GM18508 (cell line): ENCODE results near the gene LZTS2.
"Not testable (repeated sequence)": the region's sequence is repeated elsewhere in the genome, so short reads cannot be mapped to it uniquely, and the experiment has no call there.

Experiments
- ATAC-seq: cut with Tn5 transposase; IDR thresholded peaks from one replicate; pipeline ENCODE4 v1.9.1; 2021; ENCODE audit warnings: moderate number of reproducible peaks; ENCODE audit not compliant: insufficient read depth, unreplicated experiment

The LZTS2 gene

DNA sequence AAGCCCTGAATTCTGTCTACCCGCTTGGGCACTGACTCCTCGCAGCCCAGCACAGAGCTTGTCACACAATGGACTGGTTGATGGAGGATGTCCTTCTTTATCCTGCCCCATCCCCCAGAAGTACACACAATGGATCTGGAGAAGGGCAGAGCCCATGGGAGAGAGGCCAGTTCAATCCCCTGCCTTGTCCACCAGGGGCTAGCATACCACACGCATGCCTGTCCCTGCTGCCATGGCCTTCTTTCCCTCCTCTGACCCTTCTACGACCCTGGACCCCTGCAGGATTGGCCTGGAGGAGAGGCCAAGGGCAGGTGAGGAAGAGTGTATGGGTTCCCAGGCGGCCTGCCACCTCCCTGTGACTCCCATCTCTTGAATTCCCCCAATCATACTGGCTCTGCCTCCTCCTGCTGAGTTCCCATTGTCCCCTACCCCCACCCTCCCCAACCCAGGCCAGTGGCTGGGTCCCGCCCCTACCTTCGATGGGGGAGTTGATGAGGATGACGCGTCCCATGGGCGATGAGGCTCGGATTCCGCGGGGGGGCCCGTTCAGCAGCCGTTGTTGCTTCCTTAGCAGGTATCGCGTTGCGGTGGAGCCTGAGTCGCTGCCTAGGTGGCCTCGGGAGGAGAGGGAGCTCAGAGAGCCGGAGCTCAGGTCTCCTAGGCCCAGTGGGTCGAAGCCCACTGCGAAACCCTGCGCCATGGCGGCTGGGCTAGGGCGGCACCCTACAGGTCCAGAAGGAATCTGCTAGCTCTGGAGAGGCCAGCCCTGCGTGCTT, 30.1 kb downstream of the LZTS2 start:
- ATAC-seq: no peak

DNA sequence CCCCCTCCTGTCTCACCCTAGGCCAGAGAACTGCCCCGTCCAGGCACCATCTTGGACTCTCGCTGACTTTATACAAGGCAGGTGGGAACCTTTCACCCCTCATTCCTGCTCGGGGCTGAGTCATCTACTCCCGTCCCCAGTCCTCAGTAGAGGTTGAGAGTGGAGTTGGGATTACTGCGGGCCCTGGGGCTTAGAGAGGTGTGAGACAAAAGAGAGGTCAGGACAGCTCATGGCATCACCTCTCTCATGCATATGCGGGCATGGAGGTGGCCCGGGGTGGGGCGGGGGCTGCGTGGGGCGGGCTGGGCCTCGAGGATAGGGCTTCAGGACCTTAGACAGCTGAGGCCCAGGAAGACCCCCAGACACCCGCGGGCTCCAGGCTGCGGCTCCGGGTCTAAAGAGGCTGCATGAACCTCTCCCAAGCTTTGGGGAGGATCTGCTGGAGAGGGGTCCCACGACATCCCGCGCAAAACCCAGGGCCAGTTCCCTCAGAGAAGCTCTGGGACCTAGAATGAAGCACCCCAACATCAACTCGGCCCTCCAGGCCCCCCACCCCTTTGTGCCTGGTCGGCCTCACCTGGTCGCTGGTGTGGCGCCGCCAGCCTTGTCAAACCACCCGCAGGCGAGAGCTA, 31.0 kb downstream of the LZTS2 start:
- no peak for ATAC-seq

DNA sequence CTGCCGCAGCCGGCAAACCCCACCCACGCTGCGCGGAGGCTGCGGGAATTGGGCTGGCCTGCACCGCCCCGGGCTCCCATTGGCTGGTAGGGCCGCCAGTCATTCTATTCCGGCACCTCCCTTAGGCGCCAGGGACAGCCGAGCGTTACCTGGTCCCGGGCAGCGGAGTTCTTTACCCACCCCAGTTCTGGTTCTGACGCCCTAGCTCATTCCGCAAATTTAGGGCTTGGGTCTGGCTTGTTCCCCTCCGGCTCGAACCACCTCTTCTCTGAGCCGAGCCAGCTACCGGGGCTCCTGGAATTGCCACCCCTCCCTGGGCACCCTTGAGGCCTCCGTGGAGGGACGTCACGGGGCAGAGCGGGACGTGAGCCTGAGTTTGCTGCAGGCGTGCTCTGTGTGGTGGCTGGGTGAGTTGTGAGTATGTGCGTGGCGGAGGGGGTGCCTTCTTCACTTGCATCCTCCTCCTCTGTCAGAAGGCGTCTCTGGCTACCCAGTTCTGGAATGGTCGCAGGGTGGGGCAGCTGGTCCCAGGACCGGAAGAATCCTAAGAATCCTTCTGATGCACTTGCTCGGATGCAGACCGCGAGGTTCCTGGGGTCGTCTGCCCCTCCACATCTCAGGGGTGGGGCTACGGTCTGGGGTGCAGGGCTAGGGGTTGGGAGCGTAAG, 31.7 kb downstream of the LZTS2 start, which contains the start of the genes PDZD7 and SFXN3:
PDZD7 (minus strand) TSS at position 2 of the 668 bp plus-strand sequence. CDS start 910 bp downstream, outside the sequence.
SFXN3 (plus strand) TSS at position 107 of the 668 bp plus-strand sequence. CDS start 3,461 bp downstream, outside the sequence.
- no peak for ATAC-seq

DNA sequence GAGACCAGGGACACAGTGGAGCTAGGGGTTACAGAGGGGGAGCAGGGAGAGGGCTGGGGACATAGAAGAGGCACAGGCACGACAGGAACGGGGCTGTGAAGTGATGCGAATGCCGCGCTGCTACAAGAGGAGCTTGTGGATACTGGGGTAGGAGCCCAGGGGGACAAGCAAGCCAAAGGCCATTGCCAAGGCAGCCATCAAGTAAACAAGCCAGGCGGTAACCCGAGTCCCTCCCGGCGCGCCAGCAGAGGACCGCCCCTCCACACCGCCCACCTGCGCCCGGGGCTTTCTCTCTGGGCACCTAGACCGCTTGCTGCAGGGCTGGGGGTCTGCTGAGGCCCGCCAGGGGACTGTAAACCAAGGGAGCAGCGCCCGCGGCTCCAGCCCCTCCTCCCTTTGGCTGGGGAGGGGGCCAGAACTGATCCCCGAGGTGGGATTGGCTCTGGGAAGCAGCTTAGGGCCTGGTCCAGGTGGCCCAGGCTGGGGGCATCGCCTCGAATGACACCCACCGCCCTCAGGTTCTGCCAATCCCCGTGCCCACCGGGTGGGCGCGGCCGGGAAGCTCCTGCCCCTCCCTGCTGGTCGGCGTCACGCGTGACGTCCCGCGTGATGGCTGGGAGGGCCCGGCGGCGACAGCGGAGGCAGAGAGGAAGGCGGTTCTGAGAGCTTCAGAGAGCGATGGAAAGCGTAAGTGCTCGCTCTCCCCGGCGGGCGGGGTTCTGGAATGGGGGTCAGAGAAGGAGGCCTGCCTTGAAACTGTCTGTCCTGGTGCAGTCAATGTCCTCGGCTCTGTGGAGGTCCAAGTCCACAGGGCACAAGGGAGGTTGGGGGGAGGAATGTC, 32.4 kb downstream of the LZTS2 start:
- no peak for ATAC-seq

DNA sequence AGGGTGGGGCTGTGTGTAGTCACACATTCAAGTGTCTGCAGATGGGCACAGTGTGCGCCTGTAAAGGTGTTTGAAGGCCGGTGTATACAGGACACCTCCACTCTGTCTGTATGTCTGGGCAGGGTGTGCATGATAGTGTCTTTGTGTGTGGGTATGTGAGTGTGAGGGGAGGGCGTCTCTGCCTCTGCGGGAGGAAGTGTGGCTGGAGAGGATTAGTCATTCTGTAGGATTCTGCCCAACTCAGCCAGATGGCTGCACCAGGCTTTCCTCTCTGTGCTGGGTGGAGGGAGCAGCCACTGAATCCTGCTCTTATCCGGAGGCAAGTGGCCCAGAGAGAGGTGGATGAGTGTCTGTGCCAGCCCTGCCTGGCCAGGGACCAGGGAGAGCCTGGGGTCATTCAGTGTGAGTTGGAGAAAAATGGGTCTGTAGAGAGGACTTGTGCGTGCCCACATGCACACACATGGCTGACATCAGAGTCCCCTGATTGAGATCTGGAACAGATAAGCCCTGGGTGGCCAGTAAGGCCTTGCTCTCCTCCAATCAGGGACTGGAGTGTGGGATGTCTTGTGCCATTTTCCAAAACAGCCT, 33.1 kb downstream of the LZTS2 start:
- no peak for ATAC-seq

DNA sequence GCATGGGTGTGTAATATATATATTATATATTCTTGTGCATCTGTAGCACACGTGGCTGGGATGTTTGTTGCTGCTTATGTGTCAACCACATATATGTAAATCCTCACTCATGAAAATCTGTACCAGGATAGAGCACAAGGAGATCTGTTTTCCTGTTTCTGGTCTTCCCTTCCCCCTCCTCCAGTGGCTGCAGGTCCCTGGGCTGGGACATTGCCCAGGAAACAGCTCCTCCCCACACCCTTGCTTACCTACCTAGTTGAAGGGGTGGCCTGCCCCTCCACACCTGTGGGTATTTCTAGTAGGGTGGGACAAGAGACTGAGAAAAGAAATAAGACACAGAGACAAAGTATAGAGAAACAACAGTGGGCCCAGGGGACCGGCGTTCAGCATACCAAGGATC, 33.7 kb downstream of the LZTS2 start:
- no peak for ATAC-seq

DNA sequence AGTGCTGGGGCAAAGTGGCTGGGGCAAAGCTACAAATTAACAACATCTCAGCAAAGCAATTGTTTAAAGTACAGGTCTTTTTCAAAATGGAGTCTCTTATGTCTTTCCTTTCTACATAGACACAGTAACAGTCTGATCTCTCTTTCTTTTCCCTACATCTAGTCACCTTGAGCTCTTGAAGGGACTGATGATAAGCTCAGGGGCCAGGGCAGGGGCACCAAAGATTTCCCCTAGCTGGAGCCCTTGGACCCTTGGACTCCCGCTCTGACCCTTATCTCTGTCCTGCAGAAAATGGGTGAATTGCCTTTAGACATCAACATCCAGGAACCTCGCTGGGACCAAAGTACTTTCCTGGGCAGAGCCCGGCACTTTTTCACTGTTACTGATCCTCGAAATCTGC, 34.8 kb downstream of the LZTS2 start:
- ATAC-seq: not testable (repeated sequence)

DNA sequence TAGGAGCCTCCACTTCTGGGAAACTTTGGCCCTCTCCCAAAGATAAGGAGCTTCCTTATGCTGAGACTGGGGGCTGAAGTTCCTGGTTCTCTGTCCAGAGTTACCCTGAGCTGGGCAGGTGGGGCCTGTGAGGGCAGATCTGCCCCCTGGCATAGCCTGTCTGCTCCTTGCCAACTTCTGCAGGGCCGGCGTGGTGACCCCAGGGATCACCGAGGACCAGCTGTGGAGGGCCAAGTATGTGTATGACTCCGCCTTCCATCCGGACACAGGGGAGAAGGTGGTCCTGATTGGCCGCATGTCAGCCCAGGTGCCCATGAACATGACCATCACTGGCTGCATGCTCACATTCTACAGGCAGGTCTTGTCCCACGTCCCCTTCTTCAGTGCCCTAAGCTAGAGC, 35.7 kb downstream of the LZTS2 start:
- ATAC-seq: no peak

DNA sequence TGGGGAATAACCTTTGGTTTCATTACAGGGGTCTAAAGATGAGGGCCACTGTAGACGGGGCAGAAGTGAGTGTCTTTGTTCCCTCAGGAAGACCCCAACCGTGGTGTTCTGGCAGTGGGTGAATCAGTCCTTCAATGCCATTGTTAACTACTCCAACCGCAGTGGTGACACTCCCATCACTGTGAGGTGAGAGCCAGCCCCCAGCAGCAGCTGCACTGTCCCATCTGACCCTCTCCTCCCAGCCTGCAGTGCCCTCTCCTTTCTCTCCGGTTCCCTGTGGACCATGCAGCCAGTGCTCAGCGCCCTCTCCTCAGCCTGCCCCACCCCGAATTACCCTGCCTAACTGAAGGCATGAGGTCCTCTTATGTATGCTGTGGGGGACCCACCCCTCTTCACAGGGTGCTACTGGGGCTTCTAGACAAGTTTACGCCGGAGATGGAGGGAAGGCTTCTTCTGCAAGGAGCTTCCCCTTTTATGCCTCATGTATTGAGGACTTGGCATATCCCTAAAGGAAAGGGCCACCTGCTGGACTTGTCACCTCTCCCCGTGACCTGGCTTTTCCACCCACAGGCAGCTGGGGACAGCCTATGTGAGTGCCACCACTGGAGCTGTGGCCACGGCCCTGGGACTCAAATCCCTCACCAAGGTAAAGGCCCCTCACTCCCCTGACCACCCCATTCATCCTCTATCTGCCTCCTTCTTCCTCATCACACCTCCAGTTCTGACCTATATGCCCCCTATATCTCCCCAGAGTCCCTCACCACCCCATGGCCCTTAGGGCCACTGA, 36.5 kb downstream of the LZTS2 start:
- ATAC-seq: no peak

DNA sequence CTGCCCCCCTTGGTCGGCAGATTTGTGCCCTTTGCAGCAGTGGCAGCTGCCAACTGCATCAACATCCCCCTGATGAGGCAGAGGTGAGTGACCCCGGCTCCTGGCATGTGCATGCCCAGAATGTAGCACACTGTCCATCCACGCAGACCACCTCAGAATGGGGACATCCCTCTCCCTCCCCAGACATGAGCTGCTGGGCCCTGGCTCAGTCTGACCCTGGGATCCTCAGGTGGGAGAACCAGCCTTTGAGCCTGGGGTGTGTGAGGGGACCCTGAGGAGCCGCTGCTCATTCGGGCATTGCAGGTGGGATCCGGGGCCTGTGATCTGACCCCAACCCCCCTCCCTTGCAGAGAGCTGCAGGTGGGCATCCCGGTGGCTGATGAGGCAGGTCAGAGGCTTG, 37.1 kb downstream of the LZTS2 start:
- no peak for ATAC-seq

DNA sequence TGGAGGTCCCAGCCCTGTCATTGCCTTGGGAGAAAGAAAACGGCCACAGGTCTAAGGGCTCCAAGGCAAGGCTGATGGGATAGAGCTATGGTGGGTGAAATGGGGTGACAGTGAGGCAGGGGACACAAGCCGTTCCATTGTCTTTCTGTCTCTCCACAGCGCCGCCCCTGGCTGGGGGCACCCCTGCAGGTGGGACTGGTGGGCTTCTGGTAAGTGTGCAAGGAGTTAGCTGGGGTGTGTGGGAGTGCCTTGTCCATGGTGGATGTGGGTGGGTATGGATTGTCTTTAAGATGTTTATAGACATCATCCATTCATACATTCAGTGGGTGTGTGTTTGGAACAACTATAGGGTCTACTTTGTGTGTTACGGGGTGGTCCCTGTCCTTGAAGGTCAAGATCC, 38.9 kb downstream of the LZTS2 start:
- ATAC-seq: no peak

DNA sequence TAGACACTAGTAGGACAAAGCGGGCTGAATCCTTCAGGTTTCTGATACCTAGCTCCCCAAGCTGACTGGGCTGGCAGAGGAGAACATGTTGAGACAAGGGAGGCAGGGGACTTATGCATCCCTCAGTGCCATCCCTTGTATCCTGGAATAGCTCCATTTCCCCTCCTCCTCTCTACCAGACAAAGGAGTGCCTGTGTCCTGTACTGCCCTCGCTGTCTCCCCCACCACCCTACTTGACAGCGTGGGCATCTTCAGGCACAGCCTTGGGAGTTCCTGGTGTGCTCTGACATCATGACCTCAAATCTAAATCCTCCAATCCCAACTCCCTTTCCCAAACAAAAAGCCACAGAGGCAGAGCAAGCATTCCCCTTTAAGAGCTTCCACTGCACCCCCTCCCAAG, 40.5 kb downstream of the LZTS2 start:
- ATAC-seq: no peak

DNA sequence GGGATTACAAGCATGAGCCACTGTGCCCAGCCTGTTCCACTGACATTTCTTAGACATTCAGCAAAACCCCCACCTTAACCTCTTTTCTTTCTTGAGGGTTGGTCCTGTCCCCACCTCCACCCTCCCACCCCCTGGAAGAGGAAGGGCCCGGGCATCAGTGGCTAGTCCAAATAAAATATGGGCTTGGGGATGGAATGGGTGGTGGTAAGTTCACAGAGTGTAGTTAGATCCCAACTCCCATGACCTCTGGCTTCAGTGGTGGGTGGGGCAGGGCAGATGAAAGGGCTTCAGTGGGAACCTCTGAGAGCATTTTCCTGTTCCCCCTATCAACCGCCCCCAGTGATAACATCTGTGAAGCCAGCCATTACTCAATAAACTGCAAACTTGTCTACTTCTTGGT, 41.2 kb downstream of the LZTS2 start:
- no peak for ATAC-seq

DNA sequence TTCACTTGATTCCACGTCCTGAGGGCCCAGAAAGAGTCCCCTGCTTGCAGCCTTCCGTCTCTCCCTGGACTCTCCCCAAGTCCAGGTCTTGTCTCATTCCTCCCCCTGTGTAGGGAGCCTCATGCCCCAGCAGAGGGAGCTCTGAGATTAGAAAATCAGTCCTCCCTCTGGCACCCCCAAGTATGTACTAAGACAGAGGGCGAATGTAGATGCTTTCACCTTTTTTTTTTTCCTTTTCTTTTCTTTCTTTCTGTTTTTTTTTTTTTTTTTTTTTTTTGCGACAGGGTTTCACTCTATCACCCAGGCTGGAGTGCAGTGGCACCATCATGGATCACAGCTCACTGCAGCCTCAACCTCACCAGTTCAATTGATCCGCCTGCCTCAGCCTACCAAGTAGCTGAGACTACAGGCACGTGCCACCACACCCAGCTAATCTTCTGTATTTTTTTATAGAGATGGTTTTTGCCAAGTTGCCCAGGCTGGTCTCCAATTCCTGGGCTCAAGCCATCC, 41.7 kb downstream of the LZTS2 start:
- no peak for ATAC-seq

DNA sequence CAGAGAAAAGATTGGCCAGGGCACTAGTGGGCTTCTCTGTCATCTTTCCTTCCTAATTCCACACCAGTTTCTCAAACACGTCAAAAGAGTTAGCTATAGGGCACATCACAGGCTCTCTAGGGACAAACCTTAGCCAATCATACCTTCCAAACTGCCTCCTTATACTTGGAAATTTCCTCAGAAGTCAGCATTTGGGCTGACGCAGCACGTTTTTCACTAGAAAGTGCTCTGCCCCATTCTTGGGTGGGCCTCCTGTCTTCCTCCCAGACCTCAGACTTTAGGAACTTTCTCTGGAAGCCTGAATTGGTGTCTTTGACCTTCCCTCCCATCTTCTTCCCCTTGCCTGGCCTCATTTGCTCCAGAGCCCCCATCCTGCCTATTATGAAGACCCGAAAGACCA, 42.5 kb downstream of the LZTS2 start:
- ATAC-seq: no peak

DNA sequence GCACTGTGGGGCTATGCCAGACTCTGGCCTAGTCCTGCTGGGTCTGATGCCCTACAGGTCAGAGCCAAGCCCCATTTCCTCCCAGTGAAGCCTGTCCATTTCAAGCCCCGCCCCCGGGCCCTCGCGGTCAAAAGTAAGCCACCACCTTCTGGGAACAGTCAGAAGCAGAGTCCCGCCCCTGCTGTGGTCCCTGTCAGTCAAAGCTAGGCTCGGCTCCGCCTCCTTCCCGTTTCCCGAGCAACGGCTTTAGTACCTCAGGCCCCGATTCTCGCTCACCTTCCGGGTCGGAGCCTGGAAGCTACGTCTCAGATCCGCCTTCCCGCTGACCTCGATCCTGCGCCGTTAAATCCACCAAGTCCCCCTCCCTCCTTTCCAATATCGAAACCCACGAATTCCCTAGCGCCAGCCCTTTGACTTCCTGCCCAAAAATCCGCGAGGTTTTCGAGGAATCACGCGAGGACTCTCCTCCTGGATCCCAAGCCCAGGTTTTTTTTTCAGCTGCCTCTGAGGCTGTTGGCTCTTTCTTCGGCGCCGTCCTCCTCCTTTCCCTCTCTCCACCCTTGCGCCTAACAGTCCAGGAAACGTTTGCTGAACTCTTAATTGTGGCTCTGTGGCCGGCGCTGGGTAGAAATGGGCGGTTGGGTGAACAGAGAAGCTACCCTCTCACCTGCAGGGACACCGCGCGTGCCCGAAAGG, 43.2 kb downstream of the LZTS2 start:
- peak; percentile 85 for ATAC-seq

DNA sequence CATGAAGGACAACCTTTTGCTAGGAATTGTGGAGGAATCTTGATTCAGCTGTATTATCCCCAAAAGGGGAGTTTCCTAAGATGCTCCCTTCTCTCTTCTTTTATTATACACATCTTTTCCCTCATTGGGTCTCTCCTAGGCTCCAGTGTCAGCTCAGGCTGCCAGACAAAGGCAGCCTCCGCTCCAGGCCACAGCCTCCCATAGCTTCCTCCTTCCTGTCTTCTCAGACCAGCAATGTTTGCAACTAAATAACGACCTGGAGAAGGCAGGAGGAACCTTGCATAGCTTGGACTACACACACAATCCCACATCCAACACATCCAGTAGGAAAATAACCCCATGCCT, 43.7 kb downstream of the LZTS2 start:
- no peak for ATAC-seq

DNA sequence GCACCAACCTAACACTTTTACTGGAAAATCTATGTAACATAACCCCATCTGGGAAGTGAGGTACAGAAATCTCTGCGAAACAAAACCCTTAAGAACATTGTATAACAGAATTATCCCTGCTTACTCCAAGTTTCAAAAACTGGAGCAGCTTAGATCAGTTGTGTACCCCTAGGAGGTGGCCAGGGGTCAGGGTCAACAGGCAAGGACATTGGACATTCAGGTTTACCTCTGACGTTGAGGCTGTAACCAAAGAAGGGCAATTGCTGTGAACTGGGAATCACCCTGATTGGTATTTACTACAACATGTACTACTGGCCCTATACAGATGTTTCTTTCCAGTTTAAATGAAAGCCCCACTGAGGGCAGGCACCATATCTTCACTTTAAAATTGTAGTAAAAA, 44.5 kb downstream of the LZTS2 start:
- ATAC-seq: no peak
